Body of pancreas (tissue), 4 donors: Measurements from ENCODE around the gene RBM19. TPM values are rescaled to one million over a fixed set of nuclear protein-coding genes. Genes with fewer than 3 reads are reported as not detected.

ENCODE experiments used
- ATAC-seq: fragments of 150-250 bp; one replicate; pipeline ENCODE4 v1.9.1; 2016
- DNase-seq, 4 donors: peaks; one replicate each; pipeline ENCODE4 v3.0.0-alpha.2; 2019
- H3K27ac ChIP-seq, 4 donors: fragments of 200-600 bp; sonication (generic); 1 replicate in 3 of 4; 2 replicates in 1 of 4; pipeline versions ENCODE4 v1.5.1 to v1.6.1; 2016 to 2019; ENCODE audit warnings: mild to moderate bottlenecking in 1 of 4, mixed read lengths in 1 of 4, moderate library complexity in 1 of 4
- H3K27me3 ChIP-seq, 2 donors: fragments of 200-600 bp; sonication (generic); one replicate each; pipeline ENCODE4 v1.6.0; 2016; ENCODE audit warnings: mild to moderate bottlenecking in 1 of 2
- H3K36me3 ChIP-seq, 2 donors: fragments of 200-600 bp; sonication (generic); replicated peaks in 1 of 2; 2 replicates each; pipeline ENCODE4 v1.5.1; 2016; ENCODE audit warnings: low read depth in 2 of 2; ENCODE audit not compliant: insufficient read depth in 1 of 2
- H3K4me1 ChIP-seq: fragments of 200-600 bp; sonication (generic); one replicate; pipeline ENCODE4 v1.6.0; 2016
- H3K4me3 ChIP-seq, 2 donors: fragments of 200-600 bp; sonication (generic); 1 replicate in 1 of 2; 2 replicates in 1 of 2; pipeline ENCODE4 v1.5.1; 2016 to 2019
- H3K9me3 ChIP-seq, 3 donors: fragments of 200-600 bp; sonication (generic); 1 replicate in 2 of 3; 2 replicates in 1 of 3; pipeline ENCODE4 v1.5.1; 2016
- CTCF ChIP-seq, 7 experiments: fragments of 450-650 bp in 4 of 7; fragments of 200-600 bp in 3 of 7; sonication (generic) in 3 of 7; IDR thresholded peaks; one replicate each; pipeline ENCODE4 v1.5.1; 2016 to 2019; ENCODE audit warnings: antibody characterized with exemption in 7 of 7
- POLR2A ChIP-seq, 3 donors: fragments of 450-650 bp; IDR thresholded peaks; one replicate each; pipeline ENCODE4 v1.6.1; 2016; ENCODE audit warnings: antibody characterized with exemption in 3 of 3, mild to moderate bottlenecking in 2 of 3
- WGBS, 2 donors: methylation state at CpG; one replicate each; pipeline ENCODE4 v1.1.5; 2017; 5-methylcytosine and 5-hydroxymethylcytosine counted together
- intact Hi-C: fragments of 100-400 bp; cut with DNase I; formaldehyde crosslinking; loops from one replicate; pipeline ENCODE4 v1.15.1; 2023
- total RNA-seq, 2 donors: library from RNA; depleted of rRNA; stranded (reverse); fragments of >200 nt; gene quantifications; one replicate each; pipeline ENCODE4 v1.1.0, GENCODE V29; 2016

The RBM19 gene
- total RNA-seq, 2 donors from 2014 or later: 18.4 to 36.3 TPM

GRCh38 chr12:113889891-113890581 lies 76.1 kb downstream of the RBM19 start:
- Histone ChIP-seq H3K9me3 (no peaks in the 10 kb centered on the region), H3K36me3 (no peaks in the 10 kb centered on the region), H3K4me1 (no peaks in the 10 kb centered on the region), H3K27ac (no peak overlapping the region), H3K4me3 (no peak overlapping the region), H3K27me3 (no peaks in the 10 kb centered on the region)
- DNase-seq: no peak
- TF ChIP-seq POLR2A (IDR thresholded peaks at IDR 0.05) (no peak), CTCF (IDR thresholded peaks at IDR 0.05) (no peak)
- intact Hi-C loops: no loop called here
- 75 to 81% methylated on average over 23 of the region's 23 CpGs for WGBS, 2 donors
- ATAC-seq: no peak

- no peaks in the 10 kb centered on the region for H3K4me1 ChIP-seq
- WGBS, 2 donors: 93 to 100% methylated on average over 3 of the region's 3 CpGs
- no peaks in the 10 kb centered on the region for H3K36me3 ChIP-seq
- intact Hi-C loops: no loop called here
- no peak overlapping the region for H3K4me3 ChIP-seq
- ATAC-seq (no peak), DNase-seq (no peak)
- H3K9me3 ChIP-seq: no peaks in the 10 kb centered on the region
- no peak overlapping the region for H3K27ac ChIP-seq
- H3K27me3 ChIP-seq: no peaks in the 10 kb centered on the region
- TF ChIP-seq CTCF (IDR thresholded peaks at IDR 0.05) (no peak), POLR2A (IDR thresholded peaks at IDR 0.05) (no peak)
These were observed 77.0 kb downstream of the RBM19 start for GRCh38 chr12:113889076-113889475.

GRCh38 chr12:113888435-113888834 lies 77.7 kb downstream of the RBM19 start:
- ATAC-seq (no peak), DNase-seq (no peak)
- intact Hi-C loops: no loop called here
- no peak for TF ChIP-seq POLR2A (IDR thresholded peaks at IDR 0.05)
- no peak for TF ChIP-seq CTCF (IDR thresholded peaks at IDR 0.05)
- 87 to 95% methylated on average over 2 of the region's 2 CpGs for WGBS, 2 donors
- Histone ChIP-seq H3K4me3 (no peak overlapping the region), H3K27ac (no peak overlapping the region), H3K27me3 (no peaks in the 10 kb centered on the region), H3K9me3 (no peaks in the 10 kb centered on the region), H3K36me3 (no peaks in the 10 kb centered on the region), H3K4me1 (no peaks in the 10 kb centered on the region)

GRCh38 chr12:113887906-113888305 lies 78.2 kb downstream of the RBM19 start:
- no peaks in the 10 kb centered on the region for H3K36me3 ChIP-seq
- no peak for DNase-seq
- no peaks in the 10 kb centered on the region for H3K9me3 ChIP-seq
- no peak for ATAC-seq
- no peak for TF ChIP-seq POLR2A (IDR thresholded peaks at IDR 0.05)
- TF ChIP-seq CTCF (IDR thresholded peaks at IDR 0.05): no peak
- no peak overlapping the region for H3K4me3 ChIP-seq
- no peak overlapping the region for H3K27ac ChIP-seq
- H3K27me3 ChIP-seq: no peaks in the 10 kb centered on the region
- intact Hi-C loops: no loop called here
- WGBS, 2 donors: 78 to 81% methylated on average over 3 of the region's 3 CpGs
- no peaks in the 10 kb centered on the region for H3K4me1 ChIP-seq

- DNase-seq: no peak
- no peak overlapping the region for H3K4me3 ChIP-seq
- intact Hi-C loops: no loop called here
- no peaks in the 10 kb centered on the region for H3K27me3 ChIP-seq
- TF ChIP-seq CTCF (IDR thresholded peaks at IDR 0.05) (no peak), POLR2A (IDR thresholded peaks at IDR 0.05) (no peak)
- ATAC-seq: no peak
- whole genome bisulfite sequencing, 2 donors: 91 to 94% methylated on average over 9 of the region's 9 CpGs
- no peaks in the 10 kb centered on the region for H3K9me3 ChIP-seq
- no peaks in the 10 kb centered on the region for H3K4me1 ChIP-seq
- no peaks in the 10 kb centered on the region for H3K36me3 ChIP-seq
- H3K27ac ChIP-seq: no peak overlapping the region
These were observed 79.4 kb downstream of the RBM19 start for GRCh38 chr12:113886721-113887120.
